Liver (tissue), 9 donors: Measurements from ENCODE around the gene TIRAP. TPM values are rescaled to one million over a fixed set of nuclear protein-coding genes. Genes with fewer than 3 reads are reported as not detected.
A peak's percentile ranks its signal among the peaks of the same experiment; 100 is the strongest.

Source experiments
- DNase-seq: peaks from one replicate; pipeline ENCODE4 v3.0.0-alpha.2; 2017; ENCODE audit warnings: low spot score
- H3K27ac ChIP-seq, 2 donors: one replicate each; pipeline ENCODE4 v1.7.0; 2013; ENCODE audit warnings: inconsistent platforms in 2 of 2, low read length in 2 of 2, control low read depth in 1 of 2, low read depth in 1 of 2, mild to moderate bottlenecking in 1 of 2
- H3K27me3 ChIP-seq, 4 donors: one replicate each; pipeline versions ENCODE4 v1.6.1 to v1.7.0; 2013; ENCODE audit warnings: low read length in 3 of 4, inconsistent platforms in 1 of 4, mild to moderate bottlenecking in 1 of 4, moderate library complexity in 1 of 4; ENCODE audit not compliant: control insufficient read depth in 4 of 4, insufficient read depth in 4 of 4
- H3K36me3 ChIP-seq, 4 donors: one replicate each; pipeline versions ENCODE4 v1.6.1 to v1.7.0; 2013; ENCODE audit warnings: low read length in 3 of 4, mild to moderate bottlenecking in 3 of 4, low read depth in 1 of 4, moderate library complexity in 1 of 4; ENCODE audit not compliant: control insufficient read depth in 4 of 4, insufficient read depth in 3 of 4
- H3K4me1 ChIP-seq, 4 donors: one replicate each; pipeline versions ENCODE4 v1.6.1 to v1.7.0; 2013; ENCODE audit warnings: low read length in 3 of 4, mild to moderate bottlenecking in 3 of 4, moderate library complexity in 1 of 4; ENCODE audit not compliant: control insufficient read depth in 4 of 4, insufficient read depth in 4 of 4
- H3K4me3 ChIP-seq, 3 donors: one replicate each; pipeline versions ENCODE4 v1.6.1 to v1.7.0; 2013; ENCODE audit warnings: low read length in 3 of 3, control low read depth in 1 of 3, low read depth in 1 of 3, mild to moderate bottlenecking in 1 of 3
- H3K9ac ChIP-seq, 2 donors: one replicate each; pipeline ENCODE4 v1.7.0; 2013; ENCODE audit warnings: low read length in 2 of 2, mild to moderate bottlenecking in 2 of 2, moderate library complexity in 2 of 2, control low read depth in 1 of 2, low read depth in 1 of 2
- H3K9me3 ChIP-seq, 4 donors: one replicate each; pipeline versions ENCODE4 v1.6.1 to v1.7.0; 2013; ENCODE audit warnings: low read length in 3 of 4; ENCODE audit not compliant: control insufficient read depth in 4 of 4
- ATF3 ChIP-seq: IDR thresholded peaks from 2 replicates; pipeline ENCODE4 v1.6.1; 2016; ENCODE audit warnings: antibody characterized with exemption
- CTCF ChIP-seq: fragments of 150-350 bp; IDR thresholded peaks from 2 replicates; pipeline ENCODE4 v1.5.1; 2017; ENCODE audit warnings: improper control_type of control experiment, low read depth, low read length; ENCODE audit not compliant: missing input control
- EGR1 ChIP-seq, 2 donors: IDR thresholded peaks; 2 replicates each; pipeline ENCODE4 v1.6.1; 2016 to 2018; ENCODE audit warnings: antibody characterized with exemption in 2 of 2, low read depth in 2 of 2
- FOXA1 ChIP-seq: IDR thresholded peaks from 2 replicates; pipeline ENCODE4 v1.6.1; 2016; ENCODE audit warnings: antibody characterized with exemption
- FOXA2 ChIP-seq: IDR thresholded peaks from 2 replicates; pipeline ENCODE4 v1.6.1; 2016; ENCODE audit warnings: antibody characterized with exemption
- HNF4A ChIP-seq, 2 donors: conservative IDR thresholded peaks; 2 replicates each; pipeline ENCODE4 v1.6.1; 2016; ENCODE audit warnings: antibody characterized with exemption in 2 of 2, mild to moderate bottlenecking in 2 of 2
- JUND ChIP-seq, 2 donors: IDR thresholded peaks; 2 replicates each; pipeline ENCODE4 v1.6.1; 2016; ENCODE audit warnings: antibody characterized with exemption in 2 of 2
- MAX ChIP-seq: IDR thresholded peaks from 2 replicates; pipeline ENCODE4 v1.6.1; 2016; ENCODE audit warnings: antibody characterized with exemption
- NR2F2 ChIP-seq: IDR thresholded peaks from 2 replicates; pipeline ENCODE4 v1.6.1; 2016; ENCODE audit warnings: antibody characterized with exemption
- REST ChIP-seq: IDR thresholded peaks from 2 replicates; pipeline ENCODE4 v1.6.1; 2016; ENCODE audit warnings: antibody characterized with exemption, mild to moderate bottlenecking
- RXRA ChIP-seq, 2 donors: IDR thresholded peaks; 2 replicates each; pipeline ENCODE4 v1.6.1; 2017 to 2018; ENCODE audit warnings: antibody characterized with exemption in 2 of 2, mild to moderate bottlenecking in 1 of 2
- SP1 ChIP-seq: IDR thresholded peaks from 2 replicates; pipeline ENCODE4 v1.6.1; 2018; ENCODE audit warnings: antibody characterized with exemption, mild to moderate bottlenecking
- TAF1 ChIP-seq: conservative IDR thresholded peaks from 2 replicates; pipeline ENCODE4 v1.6.1; 2016; ENCODE audit warnings: antibody characterized with exemption, mild to moderate bottlenecking
- YY1 ChIP-seq: IDR thresholded peaks from 2 replicates; pipeline ENCODE4 v1.6.1; 2016; ENCODE audit warnings: antibody characterized with exemption, mild to moderate bottlenecking
- whole genome bisulfite sequencing: extraction: QIAGEN DNeasy Blood & Tissue Kit; methylation state at CpG from one replicate; pipeline ENCODE4 v1.1.7; 2013; 5-methylcytosine and 5-hydroxymethylcytosine counted together
- polyA plus RNA-seq, 2 donors: library from polyadenylated mRNA; stranded (reverse) in 1 of 2; unstranded in 1 of 2; fragments of 200-250 nt in 1 of 2; fragments of >200 nt in 1 of 2; fragmentation: Nextera tagmentation in 1 of 2; extraction: Ambion mirVana in 1 of 2; gene quantifications; one replicate each; pipeline versions ENCODE4 v1.2.1 to v1.2.3, GENCODE V29; 2013 to 2015
- total RNA-seq, 2 donors: library from RNA; depleted of rRNA; stranded (reverse); fragments of >200 nt; gene quantifications; one replicate each; pipeline ENCODE4 v1.2.3, GENCODE V29; 2014
- donor health status: healthy.
- donor health status: healthy.
- donor health status: healthy.
- donor health status: healthy.
- donor health status: healthy.

TIRAP gene
- total and polyA plus RNA-seq, 4 donors = 3.9 to 9.5 (median 6.4) TPM

- Histone ChIP-seq H3K9me3 (no peaks in the 10 kb centered on the region), H3K27me3 (no peaks in the 10 kb centered on the region), H3K9ac (no peak overlapping the region), H3K27ac (peak overlapping the region in 1 of 2 donors; percentile 4), H3K4me1 (peaks cover 3 to 25% (median 19%) of the 10 kb centered on the region in 4 donors), H3K4me3 (no peak overlapping the region), H3K36me3 (peaks cover 5 to 66% (median 37%) of the 10 kb centered on the region in 4 donors)
- 77% methylated on average over 11 of the region's 11 CpGs for WGBS
- DNase-seq = no peak
- TF ChIP-seq YY1 = no peak
- TF ChIP-seq MAX = no peak
- TF ChIP-seq FOXA2 = no peak
- TF ChIP-seq HNF4A (conservative IDR thresholded peaks at IDR 0.05) = no peak
- peak; percentile 63 for TF ChIP-seq NR2F2
Observed at GRCh38 chr11:126339863-126340434, 57.1 kb downstream of the TIRAP start.

- Histone ChIP-seq H3K4me3 (no peak overlapping the region), H3K4me1 (peaks cover 0 to 16% (median 15%) of the 10 kb centered on the region in 4 donors), H3K9ac (no peak overlapping the region), H3K27me3 (no peaks in the 10 kb centered on the region), H3K36me3 (peaks cover 7 to 76% (median 40%) of the 10 kb centered on the region in 4 donors), H3K9me3 (no peaks in the 10 kb centered on the region), H3K27ac (peak overlapping the region in 1 of 2 donors; percentile 16)
- no peak for TF ChIP-seq MAX
- no peak for TF ChIP-seq JUND (IDR thresholded peaks at IDR 0.05)
- no peak for TF ChIP-seq YY1
- TF ChIP-seq TAF1 = no peak
- 87% methylated on average over 7 of the region's 7 CpGs for WGBS
- DNase-seq = no peak
Observed at GRCh38 chr11:126340960-126341606, 58.2 kb downstream of the TIRAP start.

- H3K9ac ChIP-seq = no peak overlapping the region
- TF ChIP-seq RXRA (IDR thresholded peaks at IDR 0.05) (no peak), FOXA2 (no peak), CTCF (no peak), FOXA1 (no peak), JUND (IDR thresholded peaks at IDR 0.05) (no peak)
- no peak overlapping the region for H3K27ac ChIP-seq
- no peak overlapping the region for H3K4me3 ChIP-seq
- no peaks in the 10 kb centered on the region for H3K27me3 ChIP-seq
- peaks cover 7 to 80% (median 44%) of the 10 kb centered on the region in 4 donors for H3K36me3 ChIP-seq
- WGBS = 79% methylated on average over 3 of the region's 3 CpGs
- DNase-seq = no peak
- H3K4me1 ChIP-seq = peaks cover 0 to 10% (median 8%) of the 10 kb centered on the region in 4 donors
- H3K9me3 ChIP-seq = no peaks in the 10 kb centered on the region
Observed at GRCh38 chr11:126341760-126342161, 58.9 kb downstream of the TIRAP start.

GRCh38 chr11:126343051-126343450 lies 60.2 kb downstream of the TIRAP start:
- Histone ChIP-seq H3K27me3 (no peaks in the 10 kb centered on the region), H3K4me1 (no peaks in the 10 kb centered on the region), H3K9me3 (no peaks in the 10 kb centered on the region), H3K9ac (no peak overlapping the region), H3K36me3 (peaks cover 10 to 74% (median 44%) of the 10 kb centered on the region in 4 donors), H3K4me3 (no peak overlapping the region), H3K27ac (no peak overlapping the region)
- TF ChIP-seq MAX = no peak
- TF ChIP-seq EGR1 (IDR thresholded peaks at IDR 0.05; ENCODE audit: low read depth in 2 of 2) = no peak
- no peak for TF ChIP-seq REST
- no peak for TF ChIP-seq ATF3
- TF ChIP-seq HNF4A (conservative IDR thresholded peaks at IDR 0.05) = no peak
- no peak for TF ChIP-seq JUND (IDR thresholded peaks at IDR 0.05)
- TF ChIP-seq SP1 = no peak
- no peak for DNase-seq
- 97% methylated on average over 15 of the region's 16 CpGs for WGBS
